CD4-positive, CD25-positive, alpha-beta regulatory T cell (primary cell): ENCODE data around the gene LHX3. TPM values are rescaled to one million over a fixed set of nuclear protein-coding genes. Genes with fewer than 3 reads are reported as not detected.

Experiments used
- ATAC-seq, 2 donors: fragments of 150-1000 bp; cut with Tn5 transposase; one replicate each; pipeline ENCODE4 v1.10.0; 2021; ENCODE audit warnings: low read depth in 2 of 2, moderate number of reproducible peaks in 2 of 2, moderate library complexity in 1 of 2
- DNase-seq, 3 donors: peaks; one replicate each; pipeline versions ENCODE4 v3.0.0 to v3.0.0-alpha.2; 2012 to 2022; ENCODE audit warnings: mixed read lengths in 1 of 3
- H3K27ac ChIP-seq: one replicate; pipeline ENCODE4 v1.7.0; 2013; ENCODE audit warnings: mild to moderate bottlenecking, low read length; ENCODE audit not compliant: insufficient read depth, poor library complexity, severe bottlenecking
- H3K27me3 ChIP-seq: one replicate; pipeline ENCODE4 v1.7.0; 2013; ENCODE audit warnings: low read length; ENCODE audit not compliant: control insufficient read depth, insufficient read depth
- H3K36me3 ChIP-seq: one replicate; pipeline ENCODE4 v1.7.0; 2013; ENCODE audit warnings: mild to moderate bottlenecking, low read length, moderate library complexity; ENCODE audit not compliant: control insufficient read depth, insufficient read depth
- H3K4me1 ChIP-seq: 2 replicates; pipeline ENCODE4 v1.7.0; 2013; ENCODE audit warnings: mild to moderate bottlenecking, low read length; ENCODE audit not compliant: insufficient read depth, control insufficient read depth, poor library complexity, severe bottlenecking
- H3K4me3 ChIP-seq: one replicate; pipeline ENCODE4 v1.7.0; 2013; ENCODE audit warnings: low read depth, mild to moderate bottlenecking, low read length, moderate library complexity
- H3K9me3 ChIP-seq, 2 experiments: 1 replicate in 1 of 2; 2 replicates in 1 of 2; pipeline ENCODE4 v1.7.0; 2013; ENCODE audit warnings: low read length in 2 of 2, mild to moderate bottlenecking in 1 of 2, moderate library complexity in 1 of 2; ENCODE audit not compliant: control insufficient read depth in 2 of 2
- H3K27ac Mint-ChIP-seq, 3 donors: one replicate each; pipeline ENCODE4 v1.8.0; 2020 to 2022; ENCODE audit warnings: mild to moderate bottlenecking in 3 of 3, mixed read lengths in 3 of 3, moderate library complexity in 2 of 3
- H3K27me3 Mint-ChIP-seq: one replicate; pipeline ENCODE4 v1.8.0; 2022; ENCODE audit warnings: mild to moderate bottlenecking, mixed read lengths
- H3K36me3 Mint-ChIP-seq: one replicate; pipeline ENCODE4 v1.8.0; 2020; ENCODE audit warnings: mixed read lengths
- H3K4me1 Mint-ChIP-seq, 4 donors: one replicate each; pipeline ENCODE4 v1.8.0; 2020 to 2022; ENCODE audit warnings: mixed read lengths in 4 of 4, mild to moderate bottlenecking in 1 of 4
- H3K4me3 Mint-ChIP-seq, 4 donors: one replicate each; pipeline ENCODE4 v1.8.0; 2020 to 2022; ENCODE audit warnings: mild to moderate bottlenecking in 4 of 4, mixed read lengths in 4 of 4, moderate library complexity in 3 of 4
- H3K9me3 Mint-ChIP-seq, 7 donors: one replicate each; pipeline ENCODE4 v1.8.0; 2020 to 2022; ENCODE audit warnings: mixed read lengths in 7 of 7, mild to moderate bottlenecking in 3 of 7, moderate library complexity in 2 of 7
- polyA plus RNA-seq, 4 donors: library from polyadenylated mRNA; unstranded; fragments of 300-500 nt; fragmentation: Illumina TruSeq; gene quantifications; one replicate each; pipeline ENCODE4 v1.2.3, GENCODE V29; 2021
- total RNA-seq: library from RNA; stranded (reverse); gene quantifications from one replicate; pipeline ENCODE4 v1.2.3, GENCODE V29; 2022

Gene LHX3
- total and polyA plus RNA-seq, 5 donors from 2014 or later, result not detected

DNA sequence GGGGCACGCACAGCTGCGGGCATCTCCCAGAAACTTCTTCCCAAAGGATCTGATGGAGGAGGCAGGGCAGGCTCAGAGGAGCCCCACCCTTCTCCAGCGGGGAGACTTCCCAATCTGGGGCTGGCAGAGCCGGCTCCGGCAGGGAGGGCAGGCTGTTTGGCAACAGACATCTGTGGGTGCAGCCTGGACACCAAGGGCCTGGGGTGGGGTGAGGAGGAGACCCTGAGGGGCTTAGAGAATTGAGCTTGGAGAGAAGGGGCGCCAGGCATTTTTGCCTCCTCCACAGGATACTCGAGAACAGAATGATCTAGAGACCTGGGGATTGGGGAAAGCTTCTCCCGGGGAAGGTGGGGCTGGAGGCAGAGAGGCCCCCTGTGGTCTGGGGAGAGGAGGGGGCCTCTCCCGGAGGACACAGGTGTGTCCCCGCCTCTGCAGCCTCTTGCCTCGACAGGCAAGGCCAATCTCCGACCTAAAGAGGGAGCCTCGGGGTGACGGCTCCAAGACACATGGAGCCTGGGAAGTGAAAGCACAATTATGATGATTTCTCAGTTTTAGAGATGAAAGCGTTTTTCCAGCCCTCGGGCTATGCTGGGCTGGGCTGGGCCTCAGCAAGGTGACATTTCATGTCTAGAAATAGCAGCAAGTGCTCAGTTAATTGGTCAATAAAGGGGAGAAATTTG lies 8.4 kb downstream of the LHX3 start:
- H3K4me3 Mint-ChIP-seq, result peak overlapping the region in 1 of 4 donors; percentile 38
- DNase-seq, result no peak

DNA sequence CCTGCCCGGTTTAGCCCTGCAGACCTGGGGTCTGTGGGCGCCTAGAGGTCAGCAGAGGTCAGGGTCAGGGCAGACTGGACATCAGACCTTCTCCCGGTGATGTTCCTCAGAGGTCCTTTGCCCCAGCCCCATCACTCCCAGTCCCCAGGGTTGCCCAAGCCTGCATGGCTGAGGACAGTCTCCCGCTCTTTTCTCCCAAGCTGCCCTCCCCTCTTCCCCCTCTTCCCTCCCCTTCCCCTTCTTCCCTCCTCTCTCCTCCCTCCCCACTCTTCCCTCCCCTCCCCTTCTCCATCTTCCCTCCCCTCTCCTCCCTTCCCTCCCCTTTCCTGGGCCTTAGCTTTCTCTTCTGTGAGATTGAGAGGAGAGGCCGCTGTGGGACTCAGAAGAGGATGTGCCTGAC lies 10.4 kb downstream of the LHX3 start:
- Mint-ChIP-seq H3K27ac (no peak overlapping the region), H3K9me3 (no peaks in the 10 kb centered on the region), H3K36me3 (no peaks in the 10 kb centered on the region), H3K4me3 (no peak overlapping the region), H3K27me3 (peaks cover 64% of the 10 kb centered on the region), H3K4me1 (peaks cover 0 to 8% (median 0%) of the 10 kb centered on the region in 4 donors)
- Histone ChIP-seq H3K27ac (no peak overlapping the region), H3K4me3 (no peak overlapping the region), H3K27me3 (peaks cover 4% of the 10 kb centered on the region), H3K4me1 (no peaks in the 10 kb centered on the region), H3K36me3 (no peaks in the 10 kb centered on the region), H3K9me3 (no peaks in the 10 kb centered on the region)
- DNase-seq (no peak), ATAC-seq (no peak)

More for the DNA sequence above, 8.4 kb downstream of the LHX3 start:
- no peak for ATAC-seq
- H3K36me3 Mint-ChIP-seq, result no peaks in the 10 kb centered on the region
- Histone ChIP-seq H3K27ac (no peak overlapping the region), H3K36me3 (no peaks in the 10 kb centered on the region), H3K27me3 (no peaks in the 10 kb centered on the region), H3K9me3 (no peaks in the 10 kb centered on the region), H3K4me3 (no peak overlapping the region), H3K4me1 (no peaks in the 10 kb centered on the region)
- no peak overlapping the region for H3K27ac Mint-ChIP-seq
- H3K9me3 Mint-ChIP-seq, result no peaks in the 10 kb centered on the region
- H3K27me3 Mint-ChIP-seq, result peaks cover 59% of the 10 kb centered on the region
- peaks cover 0 to 8% (median 0%) of the 10 kb centered on the region in 4 donors for H3K4me1 Mint-ChIP-seq

DNA sequence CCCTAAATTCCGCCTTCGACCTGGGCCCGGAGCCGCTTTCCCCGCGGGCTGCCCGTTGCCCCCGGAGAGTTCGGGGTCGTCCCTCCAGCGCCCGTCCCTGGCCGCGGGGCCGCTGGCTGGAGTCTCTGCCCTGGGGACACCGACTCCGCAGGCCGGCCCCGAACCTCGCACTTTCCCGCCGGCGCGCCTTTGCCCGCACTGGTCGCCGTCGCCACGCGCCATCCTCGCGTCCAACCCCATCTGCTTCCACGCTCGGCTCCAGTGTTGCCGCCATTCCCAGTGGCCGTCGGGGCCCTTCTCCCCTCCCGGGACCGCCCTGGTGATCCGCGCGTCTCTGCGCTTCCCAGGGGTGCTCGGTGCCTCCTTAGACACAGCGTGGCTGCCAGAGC lies 11.0 kb downstream of the LHX3 start:
- Mint-ChIP-seq H3K4me3 (no peak overlapping the region), H3K27ac (no peak overlapping the region), H3K4me1 (peaks cover 0 to 8% (median 0%) of the 10 kb centered on the region in 4 donors), H3K36me3 (no peaks in the 10 kb centered on the region), H3K27me3 (peaks cover 66% of the 10 kb centered on the region), H3K9me3 (no peaks in the 10 kb centered on the region)
- H3K27me3 ChIP-seq, result peaks cover 4% of the 10 kb centered on the region
- ATAC-seq, result no peak
- H3K36me3 ChIP-seq, result no peaks in the 10 kb centered on the region
- H3K4me3 ChIP-seq, result no peak overlapping the region
- DNase-seq, result no peak
- H3K9me3 ChIP-seq, result no peaks in the 10 kb centered on the region
- no peak overlapping the region for H3K27ac ChIP-seq
- H3K4me1 ChIP-seq, result no peaks in the 10 kb centered on the region

DNA sequence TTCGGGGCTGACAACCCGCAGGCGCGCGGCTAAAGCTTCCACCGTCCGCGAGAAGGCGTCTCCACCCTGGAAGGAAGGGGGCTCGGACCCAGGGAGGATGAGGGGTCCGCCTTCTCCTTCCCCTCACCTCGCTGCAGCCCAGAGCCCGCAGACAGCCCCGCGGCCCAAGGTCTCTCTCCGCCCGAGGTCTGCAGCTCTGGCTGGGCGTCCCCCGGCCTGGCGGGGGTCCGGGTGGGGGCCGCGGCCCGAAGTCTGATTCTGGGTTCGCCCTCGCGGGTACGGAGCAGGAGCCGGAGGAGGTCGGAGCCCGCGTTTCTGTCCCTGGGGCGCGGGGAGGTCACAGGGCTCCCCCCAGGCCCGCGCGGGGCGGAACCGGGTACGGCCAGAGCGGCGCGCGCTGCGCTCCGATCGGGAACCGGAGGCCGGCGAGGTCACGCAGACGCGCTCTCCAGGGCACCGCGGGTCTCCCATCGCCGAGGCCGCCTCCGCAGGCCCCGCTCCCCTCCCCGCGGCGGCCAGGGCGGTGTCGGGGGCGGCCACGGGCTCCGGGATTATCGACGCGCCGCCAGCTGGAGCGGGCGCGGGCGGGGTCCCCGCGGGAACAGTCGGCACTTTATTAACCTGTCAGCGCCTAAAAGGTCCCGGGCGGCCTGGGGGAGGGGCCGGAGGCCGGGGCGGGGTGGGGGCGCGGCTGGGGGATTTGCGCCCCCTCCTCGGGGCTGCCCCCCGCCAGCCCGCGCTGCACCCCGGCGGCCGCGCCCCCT lies 11.6 kb downstream of the LHX3 start:
- Mint-ChIP-seq H3K27me3 (peaks cover 62% of the 10 kb centered on the region), H3K27ac (no peak overlapping the region), H3K36me3 (no peaks in the 10 kb centered on the region), H3K9me3 (no peaks in the 10 kb centered on the region), H3K4me1 (peaks cover 0 to 8% (median 0%) of the 10 kb centered on the region in 4 donors), H3K4me3 (no peak overlapping the region)
- Histone ChIP-seq H3K27me3 (peaks cover 4% of the 10 kb centered on the region), H3K9me3 (no peaks in the 10 kb centered on the region), H3K4me1 (no peaks in the 10 kb centered on the region), H3K27ac (no peak overlapping the region), H3K36me3 (no peaks in the 10 kb centered on the region), H3K4me3 (no peak overlapping the region)
- no peak for ATAC-seq
- DNase-seq, result no peak

DNA sequence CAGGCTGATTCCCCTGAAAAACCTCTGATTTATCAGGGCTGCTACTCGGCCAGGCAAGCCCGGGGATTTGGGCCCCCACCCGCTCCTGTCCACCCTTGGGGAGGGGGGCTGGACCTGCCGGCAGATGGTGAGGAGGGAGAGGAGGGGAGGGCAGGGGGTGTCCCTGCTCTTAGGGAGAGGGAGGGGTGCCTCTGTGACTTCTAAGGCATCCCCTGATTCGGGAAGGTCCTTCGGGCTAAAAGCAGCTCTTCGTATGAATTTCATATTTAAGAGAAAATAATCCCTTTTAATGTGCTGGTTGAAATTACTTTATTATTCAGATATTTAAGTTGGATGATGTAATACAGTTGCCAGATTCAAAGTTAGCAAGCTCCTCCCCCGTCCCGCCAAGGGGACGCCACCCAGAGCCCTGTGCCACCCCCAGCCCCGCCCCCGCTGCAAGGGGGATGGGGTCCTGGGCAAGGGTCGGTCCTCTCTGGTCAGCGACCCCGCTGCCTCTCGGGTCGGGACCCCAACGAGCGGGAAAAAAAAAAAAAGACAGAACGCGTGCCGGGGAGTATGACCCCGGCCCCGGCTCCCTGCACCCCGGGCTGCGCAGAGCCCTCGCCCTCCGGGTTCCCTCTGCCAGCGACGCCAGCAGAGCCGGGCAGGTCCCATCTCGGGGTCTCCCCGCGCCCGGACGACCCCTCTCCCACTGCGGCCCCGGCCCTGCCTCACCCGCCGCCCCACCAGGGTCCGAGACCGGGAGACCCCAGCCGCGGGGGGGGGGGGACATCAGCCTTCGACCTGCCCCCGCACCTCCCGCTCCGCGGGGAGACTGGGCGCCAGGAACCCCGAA lies 12.4 kb downstream of the LHX3 start:
- no peaks in the 10 kb centered on the region for H3K36me3 ChIP-seq
- peaks cover 54% of the 10 kb centered on the region for H3K27me3 Mint-ChIP-seq
- H3K4me3 Mint-ChIP-seq, result no peak overlapping the region
- H3K4me3 ChIP-seq, result no peak overlapping the region
- ATAC-seq (no peak), DNase-seq (no peak)
- no peaks in the 10 kb centered on the region for H3K9me3 Mint-ChIP-seq
- no peak overlapping the region for H3K27ac ChIP-seq
- peaks cover 4% of the 10 kb centered on the region for H3K27me3 ChIP-seq
- H3K4me1 ChIP-seq, result no peaks in the 10 kb centered on the region
- H3K9me3 ChIP-seq, result no peaks in the 10 kb centered on the region
- peaks cover 0 to 6% (median 0%) of the 10 kb centered on the region in 4 donors for H3K4me1 Mint-ChIP-seq
- no peak overlapping the region for H3K27ac Mint-ChIP-seq
- H3K36me3 Mint-ChIP-seq, result no peaks in the 10 kb centered on the region

DNA sequence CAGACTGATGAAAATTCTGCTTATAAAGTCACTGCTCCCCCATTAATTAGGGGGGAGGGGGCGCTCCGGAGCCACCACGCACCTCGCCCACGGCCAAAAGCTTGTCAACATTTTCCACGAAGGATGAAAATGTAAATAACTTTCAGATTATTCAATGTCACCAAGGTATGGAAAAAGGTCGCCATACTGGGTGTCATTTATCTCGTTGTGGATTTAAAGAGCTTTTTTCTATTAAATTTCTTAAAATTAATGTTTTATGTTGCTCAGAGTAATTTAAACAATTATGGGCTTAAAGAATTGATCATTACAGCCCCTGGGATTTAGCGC lies 13.0 kb downstream of the LHX3 start:
- H3K36me3 Mint-ChIP-seq, result no peaks in the 10 kb centered on the region
- H3K27me3 Mint-ChIP-seq, result peaks cover 55% of the 10 kb centered on the region
- DNase-seq, result no peak

DNA sequence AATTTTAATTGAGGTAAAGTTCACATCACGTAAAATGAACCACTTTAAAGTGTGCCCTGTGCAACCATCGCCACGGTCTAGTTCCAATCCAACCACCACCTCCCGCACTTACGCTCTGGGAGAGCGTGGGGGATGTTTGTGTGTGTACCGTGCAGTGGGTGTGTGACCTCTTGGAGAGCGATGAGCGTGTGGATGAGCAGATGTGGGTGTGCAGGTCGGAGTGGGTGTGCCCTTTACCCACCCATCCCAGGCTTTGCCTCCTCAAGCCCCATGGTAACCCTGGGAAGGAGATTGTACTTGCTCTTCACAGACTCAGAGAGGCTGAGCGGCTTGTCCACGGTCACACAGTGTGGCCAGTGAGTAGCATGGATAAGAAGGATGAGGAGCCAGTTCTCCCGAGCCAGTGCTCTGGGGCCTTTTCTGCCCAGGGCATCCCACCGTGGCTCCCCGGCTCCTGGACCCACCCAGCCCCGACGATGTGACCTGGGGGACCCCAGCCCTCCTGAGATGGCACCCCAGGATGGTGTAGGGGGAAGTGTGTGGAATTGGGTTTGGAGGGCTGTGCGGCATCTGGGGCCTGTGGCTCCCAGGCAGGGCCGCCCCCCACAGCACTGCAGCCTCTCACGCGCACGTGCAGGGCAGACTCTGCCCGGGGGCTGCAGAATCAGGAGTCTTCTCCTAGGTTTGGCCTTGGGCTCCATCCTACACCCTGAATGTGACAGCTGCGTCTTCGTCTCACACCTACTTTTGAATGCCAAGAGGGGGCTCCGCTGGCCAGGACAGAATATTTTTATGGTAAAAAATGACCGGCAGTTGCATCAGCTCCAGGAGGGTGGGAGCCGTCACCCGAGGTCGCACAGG lies 13.6 kb downstream of the LHX3 start:
- Histone ChIP-seq H3K27me3 (peaks cover 4% of the 10 kb centered on the region), H3K9me3 (no peaks in the 10 kb centered on the region), H3K27ac (no peak overlapping the region), H3K36me3 (no peaks in the 10 kb centered on the region), H3K4me3 (no peak overlapping the region), H3K4me1 (no peaks in the 10 kb centered on the region)
- Mint-ChIP-seq H3K9me3 (peaks cover 0 to 1% (median 0%) of the 10 kb centered on the region in 7 donors), H3K27ac (no peak overlapping the region), H3K4me1 (peaks cover 0 to under 1% (median 0%) of the 10 kb centered on the region in 4 donors), H3K27me3 (peaks cover 51% of the 10 kb centered on the region), H3K36me3 (no peaks in the 10 kb centered on the region), H3K4me3 (no peak overlapping the region)
- no peak for DNase-seq
- ATAC-seq, result no peak

More for the DNA sequence above, 13.0 kb downstream of the LHX3 start:
- Histone ChIP-seq H3K36me3 (no peaks in the 10 kb centered on the region), H3K4me1 (no peaks in the 10 kb centered on the region), H3K9me3 (no peaks in the 10 kb centered on the region), H3K27me3 (peaks cover 4% of the 10 kb centered on the region), H3K4me3 (no peak overlapping the region), H3K27ac (no peak overlapping the region)
- Mint-ChIP-seq H3K4me1 (peaks cover 0 to 6% (median 0%) of the 10 kb centered on the region in 4 donors), H3K9me3 (peaks cover 0 to 1% (median 0%) of the 10 kb centered on the region in 7 donors), H3K4me3 (no peak overlapping the region), H3K27ac (no peak overlapping the region)
- ATAC-seq, result no peak
